Measurements from ENCODE around the gene METTL25.

The METTL25 gene

DNA sequence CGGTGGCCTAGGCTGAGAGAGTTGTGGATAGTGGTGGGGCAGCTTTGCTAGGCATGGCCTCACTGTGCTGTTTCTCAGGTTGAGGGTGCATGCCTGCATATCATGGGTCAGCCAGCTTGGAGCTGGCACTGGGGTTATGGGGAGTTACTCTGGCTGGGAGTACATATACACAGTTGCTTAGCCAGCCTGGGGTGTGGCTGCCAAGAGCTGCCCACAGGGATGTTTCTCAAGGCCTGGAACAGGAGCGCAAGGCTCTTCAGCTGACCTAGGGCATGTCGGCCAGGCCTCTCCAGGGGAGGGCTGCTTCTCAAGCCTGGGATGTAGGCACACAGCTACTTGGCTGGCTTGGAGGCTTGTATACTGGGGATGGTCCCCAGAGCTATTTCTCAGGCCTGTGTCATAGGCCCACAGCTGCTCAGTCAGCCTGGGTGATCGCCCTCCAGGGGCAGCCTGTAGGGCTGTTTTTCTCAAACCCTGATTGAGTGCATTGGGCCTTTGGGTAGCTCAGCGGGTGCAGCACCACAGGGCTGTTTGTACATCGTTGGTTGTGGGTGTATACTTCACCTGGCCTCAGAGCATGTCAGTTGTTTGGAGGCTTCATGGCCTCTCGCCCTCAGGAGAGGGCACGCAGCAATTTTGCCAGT lies 114.9 kb downstream of the METTL25 start:
- DNase-seq: no peak

DNA sequence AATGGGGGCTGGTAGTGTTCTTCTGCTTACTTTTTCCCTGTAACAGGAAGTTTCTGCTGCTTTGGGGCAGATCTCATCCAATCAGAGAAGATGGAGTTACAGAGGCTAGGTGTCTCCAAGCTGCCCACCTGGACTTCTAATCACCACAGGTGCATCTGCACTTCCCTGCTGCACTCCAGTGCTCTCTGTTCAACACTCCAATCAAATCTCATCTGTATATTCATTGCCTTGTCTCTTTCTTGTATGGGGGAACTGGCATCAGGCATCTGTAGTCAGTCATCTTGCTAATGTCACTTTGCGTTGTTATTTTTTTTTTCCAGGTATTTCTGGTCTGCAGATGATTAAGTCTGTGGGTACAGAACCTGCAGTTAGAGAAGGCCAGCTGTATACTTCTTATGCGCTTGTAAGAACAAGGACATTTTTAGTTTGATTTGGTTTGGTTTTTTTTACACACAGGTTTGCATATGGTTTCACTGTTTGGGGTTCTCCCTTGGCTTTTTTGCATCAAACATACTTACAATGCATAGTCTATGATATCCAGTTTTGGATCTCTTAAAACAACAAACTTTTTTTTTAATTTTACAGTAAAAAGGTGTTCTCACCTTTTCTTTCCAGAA lies 116.0 kb downstream of the METTL25 start:
- no peak for DNase-seq

DNA sequence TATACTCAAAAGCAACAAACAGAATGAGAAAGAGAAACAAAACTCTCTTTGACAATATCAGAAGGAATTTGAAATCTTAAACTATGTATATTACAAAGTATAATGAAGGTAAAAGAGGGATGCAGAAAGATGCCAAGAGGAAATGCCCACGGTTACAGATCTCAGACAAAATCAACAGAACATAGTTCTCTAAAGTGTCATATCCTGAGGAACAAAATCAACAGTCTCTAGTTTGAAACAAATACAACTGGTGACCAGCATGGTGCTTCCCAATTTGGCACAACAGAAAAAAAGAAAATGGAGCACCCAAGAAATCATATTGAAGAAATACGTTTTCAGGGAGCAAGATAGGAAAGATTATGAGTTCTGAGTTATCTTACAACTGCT lies 116.5 kb downstream of the METTL25 start:
- no peak for DNase-seq

DNA sequence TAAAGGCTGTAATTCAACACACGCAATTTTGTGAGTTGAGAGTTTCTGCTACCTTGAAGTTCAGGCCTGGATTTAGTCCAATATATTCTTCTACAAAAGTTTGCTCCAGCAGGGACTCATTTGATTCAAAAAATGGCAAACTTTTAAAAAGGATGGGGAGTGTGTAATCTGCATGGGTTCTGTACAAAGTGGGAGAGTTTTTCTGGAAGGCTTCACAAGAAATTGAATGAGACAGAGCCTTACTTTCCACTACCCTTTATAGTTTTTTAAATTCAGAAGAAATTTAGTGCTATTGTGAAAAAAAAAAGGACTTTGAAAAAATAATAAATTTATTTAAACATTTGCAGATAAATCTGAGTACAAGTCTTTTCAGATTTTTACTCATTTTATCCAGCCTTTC lies 116.9 kb downstream of the METTL25 start:
- DNase-seq: no peak

DNA sequence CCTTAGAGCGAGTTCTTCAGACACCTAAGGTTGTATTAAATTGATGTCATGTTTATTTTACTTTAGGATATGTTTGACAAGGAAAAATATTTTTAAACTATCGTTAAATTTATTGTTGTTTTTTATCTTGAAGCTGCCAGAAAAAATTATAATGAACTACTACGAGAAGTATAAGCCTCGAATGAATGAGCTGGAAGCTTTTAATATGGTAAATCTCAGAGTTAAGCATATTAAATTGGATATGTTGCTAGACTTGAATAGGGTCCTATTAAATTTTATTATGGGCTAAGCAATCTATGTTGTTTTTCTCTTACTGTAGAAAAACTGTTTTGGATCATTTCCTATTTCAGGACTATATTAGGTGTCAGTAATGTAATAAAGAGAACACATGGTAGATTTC lies 118.2 kb downstream of the METTL25 start:
- no peak for DNase-seq

DNA sequence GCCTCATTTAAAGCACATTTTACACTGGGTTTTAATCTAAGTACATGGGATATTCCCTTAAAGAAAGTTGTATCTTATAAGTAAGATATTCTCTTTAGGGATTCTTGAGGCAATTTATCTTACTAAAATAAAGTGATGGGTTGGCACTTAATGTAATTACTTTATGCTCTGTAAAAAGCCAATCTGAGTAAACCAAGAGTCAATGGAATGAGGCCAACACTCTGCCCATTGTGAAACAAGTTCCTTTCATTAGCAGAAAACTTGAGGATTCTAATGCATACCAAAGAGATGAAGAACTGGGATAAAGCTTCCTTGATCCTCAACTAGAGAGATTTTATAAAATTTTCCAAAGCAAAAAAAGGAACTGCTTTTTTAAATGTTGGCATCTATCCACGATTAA lies 121.2 kb downstream of the METTL25 start:
- DNase-seq: no peak

DNA sequence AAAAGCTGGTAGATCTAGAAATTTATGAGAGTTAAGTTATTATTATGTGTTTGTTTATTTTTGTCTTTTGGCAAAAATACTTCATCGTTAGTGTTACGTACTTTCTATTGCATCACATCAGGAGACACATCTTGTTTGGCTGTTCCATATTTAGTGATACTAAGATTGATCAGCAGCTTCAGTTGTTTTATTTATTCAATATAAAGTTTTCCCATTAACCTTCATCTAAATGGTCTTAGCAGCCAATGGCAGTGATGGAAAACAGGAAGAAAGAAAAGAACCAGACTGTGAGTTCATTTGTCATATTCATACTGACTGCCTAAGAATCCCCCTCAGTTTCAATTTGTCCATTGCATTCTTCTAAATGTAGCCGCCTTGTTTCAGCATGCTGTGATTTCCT lies 122.3 kb downstream of the METTL25 start:
- DNase-seq: no peak

DNA sequence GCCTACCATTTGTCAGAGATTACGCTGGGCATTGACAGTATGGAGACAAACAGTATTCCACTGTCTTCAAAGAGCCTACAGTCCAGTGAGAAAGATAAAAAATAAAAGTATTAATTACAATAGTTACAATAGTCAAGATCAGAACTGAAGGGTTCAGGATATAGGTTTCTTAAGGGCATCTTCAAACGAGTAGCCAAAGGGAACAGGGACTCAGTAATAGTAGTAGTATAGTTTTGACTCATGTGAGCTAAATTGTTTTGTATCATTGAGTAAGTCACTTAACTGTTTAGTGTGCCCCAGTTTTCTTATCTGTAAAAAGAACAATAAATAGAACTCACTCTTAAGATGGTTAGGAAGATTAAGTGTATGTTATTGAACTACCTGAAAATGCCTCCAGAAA lies 123.6 kb downstream of the METTL25 start:
- DNase-seq: no peak

DNA sequence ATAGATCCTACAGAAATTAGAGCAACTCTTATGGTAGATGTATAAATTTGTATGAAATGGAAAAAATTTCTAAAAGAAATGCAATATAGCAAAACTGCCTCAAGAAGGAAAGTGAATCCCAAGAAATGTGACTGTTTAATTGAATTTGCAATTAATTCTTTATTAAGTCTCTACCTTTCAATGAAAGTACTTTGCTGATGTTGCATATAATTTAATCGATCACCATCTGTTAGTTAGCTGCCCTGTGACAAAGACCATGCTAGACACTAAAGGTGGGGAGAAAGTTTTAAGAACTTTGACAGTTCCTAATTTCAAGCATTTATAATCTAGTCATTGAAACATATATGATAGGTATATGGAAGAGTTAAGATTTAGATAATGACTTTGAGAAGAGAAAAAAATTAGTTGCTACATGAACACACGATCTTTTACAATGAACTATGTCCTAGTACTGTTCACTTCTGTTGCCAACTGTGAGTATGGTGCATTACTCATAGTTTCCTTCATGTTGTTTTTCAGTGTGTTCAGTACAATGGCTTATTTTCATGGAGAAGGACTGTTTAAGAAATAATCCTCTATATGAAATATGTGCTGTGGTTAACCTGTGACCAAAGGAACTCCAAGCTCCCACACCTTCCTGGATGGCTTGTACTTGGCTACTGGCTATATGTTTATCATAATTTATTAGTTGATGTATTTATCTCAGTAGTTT lies 128.4 kb downstream of the METTL25 start:
- DNase-seq: no peak

DNA sequence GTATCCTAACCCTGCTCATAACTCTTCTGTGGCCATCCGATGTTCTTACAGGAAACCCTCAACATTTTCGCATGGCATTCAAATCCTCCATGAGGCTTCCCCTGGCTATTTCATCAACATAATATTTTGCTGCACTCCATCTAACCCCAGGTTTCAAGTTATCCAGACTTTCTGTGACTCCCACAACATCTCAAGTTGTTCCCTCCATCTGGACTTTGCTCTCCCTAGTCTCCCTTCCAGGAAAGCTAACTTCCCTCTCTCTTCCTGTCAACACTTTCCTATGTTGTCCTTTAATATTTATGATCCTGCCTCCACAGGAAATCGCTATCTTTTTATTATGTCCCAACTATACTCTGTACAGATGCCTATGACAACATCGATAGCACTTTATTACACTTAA lies 146.1 kb downstream of the METTL25 start:
- no peak for DNase-seq

DNA sequence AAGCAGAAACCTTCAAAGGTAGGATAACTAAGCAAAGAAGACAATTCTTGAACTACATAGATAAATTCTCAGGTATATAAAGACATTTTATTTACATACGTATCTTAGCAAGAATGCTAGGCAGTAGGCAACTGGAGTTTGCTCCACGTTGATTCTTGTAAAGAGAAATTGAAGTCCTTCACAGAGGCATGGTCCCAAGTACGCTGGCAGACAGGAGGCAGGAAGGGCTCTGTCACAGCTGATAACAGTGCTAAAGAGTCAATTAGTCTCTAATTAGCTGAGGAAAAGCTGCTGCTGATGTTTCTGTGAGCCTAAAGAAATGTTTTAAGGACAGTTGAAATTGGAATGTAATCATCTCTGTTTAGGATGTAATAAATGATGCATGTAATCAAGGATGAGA lies 146.8 kb downstream of the METTL25 start:
- DNase-seq: no peak

DNA sequence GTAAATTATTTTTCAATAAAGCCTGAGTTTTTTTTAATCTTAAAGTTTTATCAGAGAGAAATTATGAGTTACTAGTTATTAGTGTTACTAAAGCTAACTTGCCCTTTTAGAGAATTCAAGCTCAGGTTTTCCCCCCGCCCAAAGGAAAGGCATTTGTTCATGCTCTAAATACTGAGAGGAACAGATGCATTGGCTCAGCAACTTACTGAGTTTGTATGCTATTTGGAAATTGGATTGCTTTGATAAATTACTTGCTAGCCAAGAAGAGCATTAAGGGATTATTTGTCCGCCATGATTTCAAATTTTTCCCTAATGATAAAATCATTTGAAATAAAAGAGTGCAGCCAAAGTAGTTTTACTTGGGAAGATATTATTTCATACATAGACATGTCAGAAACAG lies 149.4 kb downstream of the METTL25 start:
- DNase-seq: no peak

DNA sequence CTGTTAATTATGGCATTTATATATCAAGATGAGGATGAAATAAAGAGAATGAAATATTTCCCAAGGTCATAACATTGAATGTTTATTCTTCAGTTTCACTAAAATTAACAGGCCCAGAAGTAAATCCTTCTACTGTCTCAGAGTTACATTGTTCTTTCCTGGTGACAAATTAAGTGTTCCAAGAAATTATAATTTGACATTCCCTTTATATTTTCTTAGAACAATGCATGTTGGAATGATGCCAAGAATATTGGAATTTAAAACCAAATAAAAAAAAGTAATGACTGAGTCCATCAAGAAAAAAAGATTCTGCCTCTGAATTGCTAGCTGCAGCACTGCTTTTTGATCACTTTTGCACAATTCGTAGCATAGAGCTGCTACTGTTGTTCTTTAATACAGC lies 152.1 kb downstream of the METTL25 start:
- no peak for DNase-seq

DNA sequence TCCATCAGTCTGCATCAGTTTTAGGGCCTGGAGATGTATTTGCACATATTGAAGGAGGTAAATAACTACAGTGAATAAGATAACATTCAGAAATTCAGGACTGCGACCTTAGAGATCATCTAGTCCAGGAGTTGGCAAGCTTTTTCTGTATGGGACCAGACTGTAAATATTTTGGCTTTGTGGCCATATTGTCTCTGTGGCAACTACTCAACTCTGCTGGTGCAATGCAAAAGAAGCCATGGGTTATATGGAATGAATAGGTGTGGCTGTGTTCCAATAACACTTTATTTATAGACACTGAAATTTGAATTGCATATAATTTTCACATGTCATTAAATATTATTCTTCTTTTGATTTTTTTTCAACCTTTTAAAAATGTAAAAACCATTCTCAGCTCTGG lies 156.6 kb downstream of the METTL25 start:
- no peak for DNase-seq

DNA sequence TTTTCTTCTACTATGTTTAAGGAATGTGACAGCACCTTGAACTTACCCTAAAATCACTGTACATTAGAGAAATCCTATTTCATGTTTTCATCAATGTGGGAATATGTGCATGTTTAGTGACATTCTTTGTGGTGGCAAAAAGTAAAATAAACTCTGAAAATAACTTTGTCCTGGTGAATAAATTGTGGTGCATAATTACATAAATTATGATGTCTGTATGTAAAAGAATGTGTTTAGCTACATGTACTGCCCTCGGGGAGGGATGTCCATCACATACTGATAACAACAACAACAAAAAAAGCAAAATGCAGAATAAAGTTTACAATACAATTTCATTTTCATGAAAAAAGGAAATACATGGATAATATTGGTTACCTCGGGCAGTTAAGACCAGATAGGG lies 157.3 kb downstream of the METTL25 start:
- DNase-seq: no peak

DNA sequence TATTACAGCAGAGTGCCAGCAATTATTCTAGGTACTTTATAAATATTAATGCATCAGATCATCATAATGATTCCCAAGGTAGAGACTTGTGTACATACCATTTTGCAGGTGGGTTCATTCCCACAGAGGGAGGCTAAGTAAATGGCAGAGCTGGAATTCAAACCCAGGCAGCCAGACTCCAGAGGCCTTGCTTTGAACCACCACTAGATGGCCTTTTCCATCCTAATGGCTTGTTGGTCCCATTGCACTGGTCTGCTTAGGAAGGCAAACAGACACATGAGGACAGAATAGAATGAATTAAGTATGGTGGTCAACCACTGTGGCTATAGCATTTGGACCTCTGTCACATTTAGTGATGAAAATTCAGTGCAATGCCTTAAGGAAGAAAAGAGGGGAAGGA lies 158.7 kb downstream of the METTL25 start:
- no peak for DNase-seq

DNA sequence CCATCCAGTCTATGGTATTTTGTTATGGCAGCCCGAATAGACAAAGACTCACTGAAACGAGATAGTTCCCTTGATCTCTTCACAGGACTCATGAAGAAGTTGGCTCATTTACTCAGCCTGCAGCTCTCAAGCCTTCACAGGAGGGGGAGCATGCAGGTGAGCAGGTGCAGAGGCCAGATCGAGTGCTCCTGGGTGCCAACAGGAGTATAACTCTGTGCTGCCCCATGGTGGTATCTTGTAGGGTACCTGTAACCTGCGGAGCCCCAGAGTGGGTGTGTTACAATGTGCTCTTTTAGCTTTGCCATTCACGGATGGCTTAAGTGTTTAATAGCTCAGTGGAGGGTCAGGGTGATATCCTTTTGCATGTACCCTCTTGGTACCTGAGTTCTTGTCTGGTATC lies 159.5 kb downstream of the METTL25 start:
- no peak for DNase-seq

DNA sequence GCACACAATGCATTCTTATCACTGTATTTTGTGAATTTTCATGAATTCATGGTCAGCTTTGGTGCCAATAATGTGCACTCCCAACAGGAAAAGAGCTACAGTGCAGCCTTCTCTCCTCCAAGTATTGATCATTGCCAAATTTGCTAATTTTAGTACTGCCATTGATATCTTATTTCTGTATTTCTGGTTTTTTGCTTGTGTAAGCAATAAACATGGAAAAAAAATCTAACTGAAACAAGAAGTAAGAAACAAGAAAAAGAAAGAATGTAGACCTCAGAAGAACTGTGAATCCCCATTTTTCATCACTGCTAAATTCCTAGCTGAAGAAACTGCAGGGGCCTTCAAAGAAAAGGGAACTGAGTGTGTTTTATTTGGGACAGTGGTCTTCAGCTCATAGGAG lies 161.2 kb downstream of the METTL25 start:
- DNase-seq: no peak

DNA sequence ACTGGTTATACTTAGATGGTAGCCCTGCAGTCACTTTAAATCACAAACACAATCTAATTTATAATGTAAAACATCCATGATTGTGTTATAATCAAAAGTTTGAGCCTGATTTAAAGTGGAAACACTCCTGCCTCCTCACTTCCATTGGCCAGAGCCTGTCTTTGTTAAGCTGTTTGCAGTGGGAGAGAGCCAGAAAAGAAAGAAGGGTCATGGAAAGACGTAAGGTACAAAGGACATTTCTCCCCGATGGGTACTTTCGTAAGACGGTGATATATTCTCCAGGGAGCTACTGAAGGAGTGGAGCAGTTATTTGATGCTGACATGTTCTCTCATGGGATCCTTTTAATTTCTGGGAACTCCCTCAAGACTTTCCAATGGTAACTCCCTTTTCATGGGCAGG lies 164.0 kb downstream of the METTL25 start:
- DNase-seq: no peak

DNA sequence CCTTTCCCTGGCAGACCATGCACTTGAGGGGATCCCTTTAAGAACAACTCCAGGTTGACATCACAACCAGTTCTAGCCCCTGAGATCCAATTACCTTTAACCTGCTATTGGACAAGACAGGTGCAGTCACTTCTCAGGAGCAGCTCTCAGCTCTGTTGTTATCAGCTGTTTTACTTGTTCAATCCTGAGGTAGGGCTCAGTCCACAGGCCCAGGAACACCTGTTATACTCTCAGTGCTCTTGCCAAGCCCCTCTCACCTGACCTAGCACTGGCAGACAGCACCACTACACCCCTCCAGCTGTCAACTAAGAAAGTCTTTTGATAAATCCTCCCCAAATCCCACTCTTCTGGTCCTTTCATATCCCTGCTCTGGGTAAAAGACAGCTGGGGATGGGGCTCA lies 164.4 kb downstream of the METTL25 start:
- DNase-seq: no peak

DNA sequence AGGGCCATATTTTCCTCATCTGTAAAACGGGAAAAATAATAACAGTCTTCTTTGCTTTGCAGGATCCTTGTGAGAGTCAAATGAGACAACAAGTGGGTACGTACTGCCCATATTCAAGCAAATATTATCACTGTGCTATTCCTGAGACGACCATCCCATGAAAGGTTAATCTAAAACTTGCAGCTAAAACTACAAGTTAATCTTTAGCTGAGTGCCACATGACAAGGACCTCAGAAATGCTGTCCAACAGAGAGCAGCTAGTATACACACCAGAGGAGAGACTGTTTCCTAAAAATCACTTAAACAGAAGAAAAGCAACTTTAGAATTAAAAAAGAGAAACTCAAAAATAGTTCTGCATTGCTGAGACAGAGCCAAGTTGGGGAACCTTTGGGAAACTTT lies 165.7 kb downstream of the METTL25 start:
- DNase-seq: no peak

DNA sequence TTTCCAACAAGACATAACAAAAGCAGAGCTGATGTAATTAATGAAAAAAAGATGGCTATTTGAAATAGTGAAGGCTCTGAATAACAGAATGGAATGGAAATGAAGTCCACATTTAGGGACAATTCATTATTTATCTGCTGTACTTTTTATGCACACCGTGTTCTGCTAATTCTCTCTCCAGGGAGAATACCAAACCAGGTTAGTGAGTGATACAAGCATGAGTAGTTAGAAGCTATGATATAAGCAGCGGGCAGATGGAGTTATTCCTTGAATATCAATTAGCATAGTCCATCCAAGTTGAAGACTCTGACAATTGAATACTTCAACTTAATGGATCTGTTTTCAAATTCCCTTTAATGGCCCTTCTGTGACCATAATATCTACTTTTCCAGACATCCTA lies 166.3 kb downstream of the METTL25 start:
- DNase-seq: no peak

DNA sequence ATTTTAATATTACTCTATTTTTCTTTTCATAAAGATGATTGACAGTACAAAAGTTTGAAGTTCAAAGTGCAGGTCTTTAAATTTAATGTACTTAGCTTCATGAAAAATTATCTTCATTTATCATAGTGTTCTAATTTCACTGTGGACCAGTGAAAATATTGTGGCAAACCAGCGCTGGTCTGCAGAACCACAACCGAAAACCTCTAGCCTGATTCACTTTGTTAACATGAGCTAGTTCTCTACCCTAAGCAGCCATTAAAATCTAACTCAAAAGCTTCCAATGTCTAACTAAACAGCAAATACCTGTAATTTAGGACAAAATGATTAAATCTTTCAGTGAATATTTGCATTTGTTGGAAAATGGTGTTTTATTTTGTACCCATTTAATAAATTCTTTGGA lies 167.3 kb downstream of the METTL25 start:
- DNase-seq: no peak

DNA sequence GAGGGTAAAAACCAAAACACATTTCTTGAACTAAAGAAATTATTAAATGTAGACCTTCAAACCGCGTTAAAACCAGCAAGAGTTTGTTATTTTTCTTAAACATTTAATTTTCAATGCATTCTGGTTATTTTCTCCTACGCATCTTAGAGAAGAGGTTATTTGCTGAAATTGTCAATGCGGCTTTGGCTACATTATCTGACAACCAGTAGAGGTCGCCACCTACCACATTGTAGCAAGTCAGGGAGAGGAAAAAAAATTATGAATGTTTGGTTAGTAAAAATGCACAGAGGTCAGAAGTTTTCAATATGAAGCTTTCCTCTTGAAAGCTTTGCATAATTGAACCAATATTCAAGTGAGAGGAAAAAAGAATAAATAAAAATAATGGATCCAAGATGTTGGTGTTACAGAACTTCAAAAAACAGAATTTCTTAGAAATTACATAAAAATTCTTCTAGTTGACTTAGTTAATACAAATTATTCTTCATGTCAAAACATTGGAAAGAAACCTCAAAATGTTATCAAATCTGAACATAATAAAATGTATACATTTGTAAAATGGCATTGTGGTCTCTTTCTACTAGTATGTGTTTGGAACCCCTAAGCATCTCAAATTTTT lies 168.9 kb downstream of the METTL25 start:
- DNase-seq: peak; percentile 35

Data from CD4-positive, alpha-beta T cell treated with Interleukin-21 for 1 hour (primary cell).